ENCODE results near the gene IGSF22.

IGSF22 gene

GRCh38 chr11:18726040-18726439 lies at the start of gene IGSF22:
Gene IGSF22 (minus strand): TSS chr11:18726188. CDS start chr11:18724236, 1,952 bp downstream.
- H3K4me3 Mint-ChIP-seq, result no peak within 1 kb of the TSS
- H3K36me3 Mint-ChIP-seq (ENCODE audit: low read depth), result no peaks in the 10 kb centered on the region
- DNase-seq (no peak), ATAC-seq (no peak)
- no peaks in the 10 kb centered on the region for H3K27me3 Mint-ChIP-seq
- H3K9me3 Mint-ChIP-seq, result no peaks in the 10 kb centered on the region
- H3K4me1 Mint-ChIP-seq, result peaks cover 7% of the 10 kb centered on the region
- no peak within 1 kb of the TSS for H3K27ac Mint-ChIP-seq

- peaks cover 6% of the 10 kb centered on the region for H3K27me3 Mint-ChIP-seq
- no peak overlapping the region for H3K4me3 Mint-ChIP-seq
- H3K36me3 Mint-ChIP-seq (ENCODE audit: low read depth), result no peaks in the 10 kb centered on the region
- DNase-seq, result no peak
- H3K4me1 Mint-ChIP-seq, result peaks cover 2% of the 10 kb centered on the region
- H3K9me3 Mint-ChIP-seq, result no peaks in the 10 kb centered on the region
- ATAC-seq, result no peak
- H3K27ac Mint-ChIP-seq, result no peak overlapping the region
These were observed 48.8 kb upstream of the IGSF22 start for GRCh38 chr11:18774801-18775200.

- peaks cover 6% of the 10 kb centered on the region for H3K27me3 Mint-ChIP-seq
- no peaks in the 10 kb centered on the region for H3K9me3 Mint-ChIP-seq
- H3K27ac Mint-ChIP-seq, result no peak overlapping the region
- ATAC-seq (no peak), DNase-seq (no peak)
- no peak overlapping the region for H3K4me3 Mint-ChIP-seq
- H3K4me1 Mint-ChIP-seq, result peaks cover 10% of the 10 kb centered on the region
- no peaks in the 10 kb centered on the region for H3K36me3 Mint-ChIP-seq (ENCODE audit: low read depth)
These were observed 47.7 kb upstream of the IGSF22 start for GRCh38 chr11:18773681-18774080.

GRCh38 chr11:18773104-18773503 lies 47.1 kb upstream of the IGSF22 start:
- no peak for ATAC-seq
- Mint-ChIP-seq H3K27ac (no peak overlapping the region), H3K36me3 (ENCODE audit: low read depth) (no peaks in the 10 kb centered on the region), H3K9me3 (no peaks in the 10 kb centered on the region), H3K27me3 (peaks cover 6% of the 10 kb centered on the region), H3K4me1 (peaks cover 16% of the 10 kb centered on the region), H3K4me3 (no peak overlapping the region)
- DNase-seq, result no peak

- ATAC-seq, result no peak
These were observed 46.2 kb upstream of the IGSF22 start for GRCh38 chr11:18772211-18772610.

GRCh38 chr11:18771266-18772035 lies 45.5 kb upstream of the IGSF22 start:
- no peaks in the 10 kb centered on the region for H3K9me3 Mint-ChIP-seq
- H3K27me3 Mint-ChIP-seq, result peaks cover 8% of the 10 kb centered on the region
- peaks cover 19% of the 10 kb centered on the region for H3K4me1 Mint-ChIP-seq
- H3K4me3 Mint-ChIP-seq, result no peak overlapping the region
- H3K36me3 Mint-ChIP-seq (ENCODE audit: low read depth), result no peaks in the 10 kb centered on the region
- no peak overlapping the region for H3K27ac Mint-ChIP-seq
- DNase-seq, result no peak
- ATAC-seq, result no peak

More at GRCh38 chr11:18772211-18772610, 46.2 kb upstream of the IGSF22 start:
- peaks cover 19% of the 10 kb centered on the region for H3K4me1 Mint-ChIP-seq
- H3K27ac Mint-ChIP-seq, result no peak overlapping the region
- no peaks in the 10 kb centered on the region for H3K9me3 Mint-ChIP-seq
- H3K4me3 Mint-ChIP-seq, result no peak overlapping the region
- H3K36me3 Mint-ChIP-seq (ENCODE audit: low read depth), result no peaks in the 10 kb centered on the region
- DNase-seq, result no peak
- H3K27me3 Mint-ChIP-seq, result peaks cover 8% of the 10 kb centered on the region

- H3K27me3 Mint-ChIP-seq, result peaks cover 8% of the 10 kb centered on the region
- DNase-seq, result no peak
- no peaks in the 10 kb centered on the region for H3K36me3 Mint-ChIP-seq (ENCODE audit: low read depth)
- H3K4me1 Mint-ChIP-seq, result peaks cover 19% of the 10 kb centered on the region
- no peak for ATAC-seq
- H3K27ac Mint-ChIP-seq, result no peak overlapping the region
- H3K9me3 Mint-ChIP-seq, result no peaks in the 10 kb centered on the region
- no peak overlapping the region for H3K4me3 Mint-ChIP-seq
These were observed 44.6 kb upstream of the IGSF22 start for GRCh38 chr11:18770479-18771125.

- no peaks in the 10 kb centered on the region for H3K36me3 Mint-ChIP-seq (ENCODE audit: low read depth)
- no peak overlapping the region for H3K27ac Mint-ChIP-seq
- H3K4me3 Mint-ChIP-seq, result no peak overlapping the region
- H3K9me3 Mint-ChIP-seq, result no peaks in the 10 kb centered on the region
- peaks cover 20% of the 10 kb centered on the region for H3K4me1 Mint-ChIP-seq
- no peak for ATAC-seq
- peaks cover 12% of the 10 kb centered on the region for H3K27me3 Mint-ChIP-seq
- DNase-seq, result no peak
These were observed 43.9 kb upstream of the IGSF22 start for GRCh38 chr11:18769802-18770456.

GRCh38 chr11:18768978-18769377 lies 43.0 kb upstream of the IGSF22 start:
- H3K4me1 Mint-ChIP-seq, result peaks cover 26% of the 10 kb centered on the region
- no peaks in the 10 kb centered on the region for H3K36me3 Mint-ChIP-seq (ENCODE audit: low read depth)
- DNase-seq (no peak), ATAC-seq (no peak)
- no peak overlapping the region for H3K27ac Mint-ChIP-seq
- peaks cover 14% of the 10 kb centered on the region for H3K27me3 Mint-ChIP-seq
- H3K4me3 Mint-ChIP-seq, result no peak overlapping the region
- no peaks in the 10 kb centered on the region for H3K9me3 Mint-ChIP-seq

GRCh38 chr11:18768472-18768901 lies 42.5 kb upstream of the IGSF22 start:
- H3K4me3 Mint-ChIP-seq, result no peak overlapping the region
- H3K36me3 Mint-ChIP-seq (ENCODE audit: low read depth), result no peaks in the 10 kb centered on the region
- H3K9me3 Mint-ChIP-seq, result no peaks in the 10 kb centered on the region
- DNase-seq, result no peak
- ATAC-seq, result peak; percentile 78
- no peak overlapping the region for H3K27ac Mint-ChIP-seq
- H3K4me1 Mint-ChIP-seq, result peaks cover 30% of the 10 kb centered on the region
- peaks cover 14% of the 10 kb centered on the region for H3K27me3 Mint-ChIP-seq

GRCh38 chr11:18766015-18766414 lies 40.0 kb upstream of the IGSF22 start:
- H3K27me3 Mint-ChIP-seq, result peaks cover 8% of the 10 kb centered on the region
- H3K27ac Mint-ChIP-seq, result no peak overlapping the region
- H3K4me3 Mint-ChIP-seq, result no peak overlapping the region
- ATAC-seq (no peak), DNase-seq (no peak)
- peaks cover 30% of the 10 kb centered on the region for H3K4me1 Mint-ChIP-seq
- no peaks in the 10 kb centered on the region for H3K9me3 Mint-ChIP-seq
- H3K36me3 Mint-ChIP-seq (ENCODE audit: low read depth), result no peaks in the 10 kb centered on the region

GRCh38 chr11:18765554-18765953 lies 39.6 kb upstream of the IGSF22 start:
- Mint-ChIP-seq H3K27me3 (peaks cover 8% of the 10 kb centered on the region), H3K4me3 (no peak overlapping the region), H3K4me1 (peaks cover 30% of the 10 kb centered on the region), H3K9me3 (no peaks in the 10 kb centered on the region), H3K36me3 (ENCODE audit: low read depth) (no peaks in the 10 kb centered on the region), H3K27ac (no peak overlapping the region)
- DNase-seq (no peak), ATAC-seq (no peak)

- peaks cover 12% of the 10 kb centered on the region for H3K4me1 Mint-ChIP-seq
- ATAC-seq, result no peak
- H3K27me3 Mint-ChIP-seq, result peaks cover 5% of the 10 kb centered on the region
- H3K4me3 Mint-ChIP-seq, result no peak overlapping the region
- no peaks in the 10 kb centered on the region for H3K9me3 Mint-ChIP-seq
- no peak for DNase-seq
- H3K36me3 Mint-ChIP-seq (ENCODE audit: low read depth), result no peaks in the 10 kb centered on the region
- H3K27ac Mint-ChIP-seq, result no peak overlapping the region
These were observed 35.8 kb upstream of the IGSF22 start for GRCh38 chr11:18761741-18762140.

- H3K27ac Mint-ChIP-seq, result no peak overlapping the region
- H3K36me3 Mint-ChIP-seq (ENCODE audit: low read depth), result no peaks in the 10 kb centered on the region
- H3K4me3 Mint-ChIP-seq, result no peak overlapping the region
- H3K27me3 Mint-ChIP-seq, result peaks cover 5% of the 10 kb centered on the region
- H3K4me1 Mint-ChIP-seq, result peaks cover 12% of the 10 kb centered on the region
- no peak for ATAC-seq
- DNase-seq, result no peak
- H3K9me3 Mint-ChIP-seq, result no peaks in the 10 kb centered on the region
These were observed 35.2 kb upstream of the IGSF22 start for GRCh38 chr11:18761144-18761543.

- H3K4me1 Mint-ChIP-seq, result peaks cover 11% of the 10 kb centered on the region
- ATAC-seq (no peak), DNase-seq (no peak)
- peaks cover 1% of the 10 kb centered on the region for H3K27me3 Mint-ChIP-seq
- H3K27ac Mint-ChIP-seq, result no peak overlapping the region
- no peak overlapping the region for H3K4me3 Mint-ChIP-seq
- H3K36me3 Mint-ChIP-seq (ENCODE audit: low read depth), result no peaks in the 10 kb centered on the region
- H3K9me3 Mint-ChIP-seq, result no peaks in the 10 kb centered on the region
These were observed 31.8 kb upstream of the IGSF22 start for GRCh38 chr11:18757811-18758210.

Data from activated naive CD8-positive, alpha-beta T cell treated with anti-CD3 and anti-CD28 coated beads, Interleukin-2, amount 50 U/mL, for 24 hours (primary cell).